Neural cell (in vitro differentiated cells): Measurements from ENCODE around the gene DEPDC5. TPM values are rescaled to one million over a fixed set of nuclear protein-coding genes. Genes with fewer than 3 reads are reported as not detected.

Experiments used
- polyA plus RNA-seq: library from polyadenylated mRNA; depleted of rRNA; stranded (reverse); fragments of >200 nt; gene quantifications from 2 replicates; pipeline ENCODE4 v1.2.3, GENCODE V29; 2014
- small RNA-seq, 3 experiments: library from RNA; depleted of rRNA; stranded (forward); fragments of <200 nt; gene quantifications; one replicate each; pipeline ENCODE3, GENCODE V24; 2012

DEPDC5 gene
- polyA plus RNA-seq, 1 donor from 2014 or later = 11.3 TPM

Small RNA genes lying within 50 kb of the gene (small RNA-seq; reads per million reads assigned to genes)
- 0 reads per million in 3 experiments for gene RN7SL20P

Other genes with a start within 250 kb of the DEPDC5 start
- 50.9 and 62.3 TPM in 2 replicates for gene PISD, start 91.8 kb upstream of the DEPDC5 start, polyA plus RNA-seq
- gene PRR14L, start 3.9 kb upstream of the DEPDC5 start, polyA plus RNA-seq = 14.3 and 15.1 TPM in 2 replicates
- 298 and 300 TPM in 2 replicates for gene YWHAH, start 190.5 kb downstream of the DEPDC5 start, polyA plus RNA-seq